SKM-1 (cell line): Measurements from ENCODE around the gene PALD1.

Experiments used
- DNase-seq: peaks from one replicate; lab custom pipeline; 2025; ENCODE audit not compliant: unreplicated experiment; lab: John Stamatoyannopoulos, UW

The PALD1 gene

GRCh38 chr10:70535001-70535400, 56.4 kb downstream of the PALD1 start:
- DNase-seq = no peak

GRCh38 chr10:70535451-70535850, 56.9 kb downstream of the PALD1 start:
- DNase-seq = no peak

GRCh38 chr10:70536196-70536861, 57.8 kb downstream of the PALD1 start:
- no peak for DNase-seq

GRCh38 chr10:70537398-70538194, 59.0 kb downstream of the PALD1 start:
- no peak for DNase-seq

GRCh38 chr10:70538195-70538520, 59.6 kb downstream of the PALD1 start:
- DNase-seq = no peak

- no peak for DNase-seq
These were observed 60.3 kb downstream of the PALD1 start for GRCh38 chr10:70538731-70539338.

GRCh38 chr10:70539471-70539870, 60.9 kb downstream of the PALD1 start:
- no peak for DNase-seq

GRCh38 chr10:70540089-70540788, 61.7 kb downstream of the PALD1 start:
- DNase-seq = no peak

- no peak for DNase-seq
These were observed 62.3 kb downstream of the PALD1 start for GRCh38 chr10:70540789-70541360.

GRCh38 chr10:70541736-70542564, 63.4 kb downstream of the PALD1 start:
- DNase-seq = no peak

GRCh38 chr10:70542565-70542938, 64.0 kb downstream of the PALD1 start:
- DNase-seq = no peak

GRCh38 chr10:70543911-70544310, 65.3 kb downstream of the PALD1 start:
- DNase-seq = no peak

GRCh38 chr10:70544431-70545340, 66.1 kb downstream of the PALD1 start:
- DNase-seq = no peak

- DNase-seq = no peak
These were observed 68.0 kb downstream of the PALD1 start for GRCh38 chr10:70546584-70546983.

GRCh38 chr10:70549351-70549961, 70.9 kb downstream of the PALD1 start:
- DNase-seq = no peak

GRCh38 chr10:70549962-70550458, 71.4 kb downstream of the PALD1 start:
- peak; percentile 31 for DNase-seq

- no peak for DNase-seq
These were observed 71.9 kb downstream of the PALD1 start for GRCh38 chr10:70550459-70550858.

GRCh38 chr10:70551466-70551865, 72.9 kb downstream of the PALD1 start:
- DNase-seq = no peak

GRCh38 chr10:70551971-70552422, 73.4 kb downstream of the PALD1 start:
- DNase-seq = no peak
